Vagina (tissue), 2 donors: ENCODE results near the gene CNTLN. TPM values are rescaled to one million over a fixed set of nuclear protein-coding genes. Genes with fewer than 3 reads are reported as not detected.

ENCODE experiments used
- DNase-seq, 2 donors: peaks; one replicate each; pipeline ENCODE4 v3.0.0-alpha.2; 2017; ENCODE audit errors: extremely low spot score in 2 of 2
- H3K27ac ChIP-seq: fragments of 200-600 bp; sonication (generic); one replicate; pipeline ENCODE4 v1.5.1; 2019
- H3K27me3 ChIP-seq: fragments of 200-600 bp; sonication (generic); one replicate; pipeline ENCODE4 v1.5.1; 2019
- H3K36me3 ChIP-seq, 2 donors: fragments of 200-600 bp; sonication (generic); one replicate each; pipeline ENCODE4 v1.5.1; 2017 to 2019
- H3K4me1 ChIP-seq: fragments of 200-600 bp; sonication (generic); one replicate; pipeline ENCODE4 v1.5.1; 2019
- H3K4me3 ChIP-seq, 2 donors: fragments of 200-600 bp; sonication (generic); 1 replicate in 1 of 2; 2 replicates in 1 of 2; pipeline ENCODE4 v1.5.1; 2016 to 2019
- H3K9me3 ChIP-seq: fragments of 200-600 bp; sonication (generic); one replicate; pipeline ENCODE4 v1.5.1; 2019
- CTCF ChIP-seq, 3 experiments: fragments of 450-650 bp in 2 of 3; fragments of 200-600 bp in 1 of 3; sonication (generic) in 1 of 3; IDR thresholded peaks; one replicate each; pipeline ENCODE4 v1.5.1; 2017 to 2019; ENCODE audit warnings: antibody characterized with exemption in 3 of 3, mild to moderate bottlenecking in 2 of 3, moderate library complexity in 2 of 3
- POLR2A ChIP-seq, 2 donors: fragments of 450-650 bp; IDR thresholded peaks; one replicate each; pipeline ENCODE4 v1.6.1; 2017; ENCODE audit warnings: antibody characterized with exemption in 2 of 2, mild to moderate bottlenecking in 2 of 2, moderate library complexity in 2 of 2
- POLR2AphosphoS5 ChIP-seq, 2 donors: sonication (generic); formaldehyde crosslinking; IDR thresholded peaks; one replicate each; pipeline ENCODE4 v1.9.0; 2017; ENCODE audit warnings: antibody characterized with exemption in 2 of 2, mild to moderate bottlenecking in 2 of 2, low read depth in 1 of 2; ENCODE audit not compliant: insufficient read depth in 1 of 2
- intact Hi-C: fragments of 100-400 bp; cut with DNase I; formaldehyde crosslinking; loops from one replicate; pipeline ENCODE4 v1.15.1; 2023
- total RNA-seq: library from RNA; depleted of rRNA; stranded (reverse); fragments of >200 nt; gene quantifications from one replicate; pipeline ENCODE4 v1.2.3, GENCODE V29; 2016

Gene CNTLN
- total RNA-seq, 1 donor from 2014 or later, result 13.3 TPM

- H3K27ac ChIP-seq, result no peak overlapping the region
- no peaks in the 10 kb centered on the region for H3K4me1 ChIP-seq
- DNase-seq, result no peak
- H3K4me3 ChIP-seq, result no peak overlapping the region
- no peak for TF ChIP-seq CTCF (IDR thresholded peaks at IDR 0.05)
- H3K27me3 ChIP-seq, result no peaks in the 10 kb centered on the region
- intact Hi-C loops, result no loop called here
- no peaks in the 10 kb centered on the region for H3K36me3 ChIP-seq
- no peaks in the 10 kb centered on the region for H3K9me3 ChIP-seq
Observed at GRCh38 chr9:17148324-17148723, 13.5 kb downstream of the CNTLN start.

- H3K4me1 ChIP-seq, result no peaks in the 10 kb centered on the region
- DNase-seq, result no peak
- TF ChIP-seq CTCF (IDR thresholded peaks at IDR 0.05), result no peak
- TF ChIP-seq POLR2A (IDR thresholded peaks at IDR 0.05), result no peak
- TF ChIP-seq POLR2AphosphoS5 (IDR thresholded peaks at IDR 0.05; ENCODE audit: insufficient read depth in 1 of 2, low read depth in 1 of 2), result no peak
- no peak overlapping the region for H3K4me3 ChIP-seq
- no peaks in the 10 kb centered on the region for H3K36me3 ChIP-seq
- H3K27ac ChIP-seq, result no peak overlapping the region
- H3K9me3 ChIP-seq, result no peaks in the 10 kb centered on the region
- H3K27me3 ChIP-seq, result no peaks in the 10 kb centered on the region
- intact Hi-C loops, result no loop called here
Observed at GRCh38 chr9:17159469-17159868, 24.6 kb downstream of the CNTLN start.

GRCh38 chr9:17160327-17160726 is 25.5 kb downstream of the CNTLN start:
- Histone ChIP-seq H3K36me3 (no peaks in the 10 kb centered on the region), H3K27ac (no peak overlapping the region), H3K27me3 (no peaks in the 10 kb centered on the region), H3K4me1 (no peaks in the 10 kb centered on the region), H3K9me3 (no peaks in the 10 kb centered on the region), H3K4me3 (no peak overlapping the region)
- no peak for DNase-seq
- TF ChIP-seq POLR2A (IDR thresholded peaks at IDR 0.05), result no peak
- no peak for TF ChIP-seq CTCF (IDR thresholded peaks at IDR 0.05)
- TF ChIP-seq POLR2AphosphoS5 (IDR thresholded peaks at IDR 0.05; ENCODE audit: insufficient read depth in 1 of 2, low read depth in 1 of 2), result no peak
- intact Hi-C loops, result no loop called here

- no peak for DNase-seq
- intact Hi-C loops, result no loop called here
- TF ChIP-seq POLR2A (IDR thresholded peaks at IDR 0.05) (no peak), CTCF (IDR thresholded peaks at IDR 0.05) (no peak), POLR2AphosphoS5 (IDR thresholded peaks at IDR 0.05; ENCODE audit: insufficient read depth in 1 of 2, low read depth in 1 of 2) (no peak)
- H3K27ac ChIP-seq, result no peak overlapping the region
- no peaks in the 10 kb centered on the region for H3K27me3 ChIP-seq
- H3K36me3 ChIP-seq, result no peaks in the 10 kb centered on the region
- H3K9me3 ChIP-seq, result no peaks in the 10 kb centered on the region
- no peak overlapping the region for H3K4me3 ChIP-seq
- no peaks in the 10 kb centered on the region for H3K4me1 ChIP-seq
Observed at GRCh38 chr9:17165764-17166163, 30.9 kb downstream of the CNTLN start.

GRCh38 chr9:17166346-17166745 is 31.5 kb downstream of the CNTLN start:
- Histone ChIP-seq H3K4me1 (no peaks in the 10 kb centered on the region), H3K4me3 (no peak overlapping the region), H3K36me3 (no peaks in the 10 kb centered on the region), H3K27ac (no peak overlapping the region), H3K9me3 (no peaks in the 10 kb centered on the region), H3K27me3 (no peaks in the 10 kb centered on the region)
- no peak for DNase-seq
- intact Hi-C loops, result no loop called here
- TF ChIP-seq POLR2A (IDR thresholded peaks at IDR 0.05) (no peak), CTCF (IDR thresholded peaks at IDR 0.05) (no peak), POLR2AphosphoS5 (IDR thresholded peaks at IDR 0.05; ENCODE audit: insufficient read depth in 1 of 2, low read depth in 1 of 2) (no peak)
